HepG2 (cell line): ENCODE results near the gene CFAP69. TPM values are rescaled to one million over a fixed set of nuclear protein-coding genes. Genes with fewer than 3 reads are reported as not detected.
"Not testable (repeated sequence)": the region's sequence is repeated elsewhere in the genome, so short reads cannot be mapped to it uniquely, and the experiment has no call there.

Source experiments
- ATAC-seq: fragments of 200-7000 bp; cut with Tn5 transposase; 3 replicates; pipeline ENCODE4 v1.9.1; 2020; ENCODE audit warnings: mild to moderate bottlenecking, moderate library complexity
- BruUV-seq: library from RNA; stranded (reverse); fragments of 400-500 nt; replicated peaks from 2 replicates; lab custom pipeline; 2021; lab: Mats Ljungman, UMichigan
- CTCF ChIA-PET: fragments of 300-600 bp; formaldehyde crosslinking; extraction: SDS; loops from one replicate; lab custom pipeline; 2021; ENCODE audit warnings: low total read pairs, inconsistent platforms, low intra/inter-chr PET ratio; lab: Yijun Ruan, JAX
- POLR2A ChIA-PET: fragments of 350-600 bp; sonication (Branson Sonifier 250); formaldehyde crosslinking; loops from one replicate; lab custom pipeline; 2020; ENCODE audit warnings: antibody characterized with exemption, inconsistent platforms; lab: Yijun Ruan, JAX
- DNase-seq: peaks from one replicate; pipeline ENCODE4 v3.0.0-alpha.2; 2015; ENCODE audit warnings: low spot score
- FAIRE-seq: peaks from 3 replicates; lab custom pipeline; 2011; peaks lifted over from hg19 to GRCh38; lab: Jason Lieb, UNC
- H2AFZ ChIP-seq: one replicate; pipeline ENCODE4 v1.6.1; 2011; ENCODE audit warnings: low read length, inconsistent platforms
- H3K27ac ChIP-seq: fragments of 300-600 bp; 3 replicates; pipeline ENCODE4 v1.8.0; 2011; ENCODE audit warnings: mixed run types, mild to moderate bottlenecking, mixed read lengths, low read length, inconsistent platforms; ENCODE audit not compliant: insufficient read depth; ENCODE audit errors: extremely low read length
- H3K27me3 ChIP-seq, 2 experiments: fragments of 200-600 bp in 1 of 2; 2 replicates in 1 of 2; 3 replicates in 1 of 2; pipeline versions ENCODE4 v1.6.0 to v1.8.0; 2011; ENCODE audit warnings: low read length in 2 of 2, mild to moderate bottlenecking in 2 of 2, moderate library complexity in 2 of 2, inconsistent platforms in 1 of 2; ENCODE audit not compliant: insufficient read depth in 2 of 2, control insufficient read depth in 1 of 2
- H3K36me3 ChIP-seq, 2 experiments: fragments of 200-600 bp in 1 of 2; replicated peaks in 1 of 2; 2 replicates in 1 of 2; 3 replicates in 1 of 2; pipeline versions ENCODE4 v1.5.1 to v1.8.0; 2011; ENCODE audit warnings: low read length in 2 of 2, inconsistent platforms in 1 of 2; ENCODE audit not compliant: insufficient read depth in 2 of 2, control insufficient read depth in 1 of 2
- H3K4me1 ChIP-seq: 2 replicates; pipeline ENCODE4 v1.5.1; 2012; ENCODE audit warnings: low read length, inconsistent platforms; ENCODE audit not compliant: insufficient read depth
- H3K4me2 ChIP-seq: 2 replicates; pipeline ENCODE4 v1.6.0; 2011; ENCODE audit warnings: low read depth, low read length, inconsistent platforms
- H3K4me3 ChIP-seq, 3 experiments: fragments of 200-600 bp in 1 of 3; sonication (generic), shearing (Covaris generic) in 1 of 3; replicated peaks in 1 of 3; 2 replicates each; pipeline ENCODE4 v1.5.1; 2011 to 2016; ENCODE audit warnings: low read length in 3 of 3, inconsistent platforms in 2 of 3, low read depth in 2 of 3, mild to moderate bottlenecking in 2 of 3, control low read depth in 1 of 3, mixed read lengths in 1 of 3; ENCODE audit not compliant: insufficient read depth in 1 of 3
- H3K79me2 ChIP-seq: one replicate; pipeline ENCODE4 v1.6.1; 2011; ENCODE audit warnings: low read length, inconsistent platforms; ENCODE audit not compliant: insufficient read depth
- H3K9ac ChIP-seq: 2 replicates; pipeline ENCODE4 v1.6.0; 2011; ENCODE audit warnings: mild to moderate bottlenecking, low read depth, low read length, inconsistent platforms; ENCODE audit not compliant: insufficient read depth
- H3K9me3 ChIP-seq: 2 replicates; pipeline ENCODE4 v1.5.1; 2012; ENCODE audit warnings: mild to moderate bottlenecking, low read length
- H4K20me1 ChIP-seq: 2 replicates; pipeline ENCODE4 v1.6.0; 2011; ENCODE audit warnings: inconsistent platforms, mild to moderate bottlenecking, low read length, moderate library complexity; ENCODE audit not compliant: insufficient read depth
- FOXC1 ChIP-seq: sonication (generic); formaldehyde crosslinking; IDR thresholded peaks from 2 replicates; pipeline ENCODE4 v1.8.0; 2022; ENCODE audit warnings: mild to moderate bottlenecking, missing genetic modification reagents, borderline replicate concordance
- NFYB ChIP-seq: sonication (generic); formaldehyde crosslinking; IDR thresholded peaks from 2 replicates; pipeline ENCODE4 v1.4.0; 2020; ENCODE audit warnings: missing genetic modification reagents
- NFYC ChIP-seq: IDR thresholded peaks from 2 replicates; pipeline ENCODE4 v1.6.1; 2016; ENCODE audit warnings: missing genetic modification reagents, missing compliant biosample characterization
- PAXIP1 ChIP-seq: sonication (generic); formaldehyde crosslinking; conservative IDR thresholded peaks from 2 replicates; pipeline ENCODE4 v1.4.0; 2020; ENCODE audit warnings: mild to moderate bottlenecking, missing genetic modification reagents, moderate library complexity
- SOX5 ChIP-seq: IDR thresholded peaks from 2 replicates; pipeline ENCODE4 v1.6.1; 2016; ENCODE audit warnings: borderline replicate concordance
- TSC22D2 ChIP-seq: sonication (generic); formaldehyde crosslinking; IDR thresholded peaks from 2 replicates; pipeline ENCODE4 v1.5.1; 2020; ENCODE audit warnings: missing genetic modification reagents, mild to moderate bottlenecking, borderline replicate concordance
- YEATS2 ChIP-seq: sonication (generic); formaldehyde crosslinking; IDR thresholded peaks from 2 replicates; pipeline ENCODE4 v1.4.0; 2020; ENCODE audit warnings: missing genetic modification reagents, borderline replicate concordance
- ZBTB43 ChIP-seq: sonication (generic); formaldehyde crosslinking; conservative IDR thresholded peaks from 2 replicates; pipeline ENCODE4 v1.4.0; 2020; ENCODE audit warnings: missing genetic modification reagents
- ZMYM4 ChIP-seq: sonication (generic); formaldehyde crosslinking; IDR thresholded peaks from 2 replicates; pipeline ENCODE4 v1.8.1; 2023; ENCODE audit warnings: mild to moderate bottlenecking, missing genetic modification reagents
- ZNF496 ChIP-seq: sonication (generic); formaldehyde crosslinking; IDR thresholded peaks from 2 replicates; pipeline ENCODE4 v1.8.1; 2023; ENCODE audit warnings: mild to moderate bottlenecking, moderate library complexity, missing genetic modification reagents; ENCODE audit not compliant: insufficient replicate concordance
- ZNF567 ChIP-seq: sonication (generic); formaldehyde crosslinking; IDR thresholded peaks from 2 replicates; pipeline ENCODE4 v1.8.1; 2023; ENCODE audit warnings: mild to moderate bottlenecking, missing genetic modification reagents, borderline replicate concordance
- WGBS: methylation state at CpG from one replicate; pipeline ENCODE4 v1.1.6; 2017; ENCODE audit warnings: low lambda C conversion rate; 5-methylcytosine and 5-hydroxymethylcytosine counted together
- in situ Hi-C: cut with HindIII; loops from 2 replicates; pipeline ENCODE4 v1.10.0; 2017; ENCODE audit warnings: low pct_unique_long_range_greater_than_20kb; ENCODE audit not compliant: extremely low pct_ligation_motif_present
- intact Hi-C: fragments of 100-400 bp; cut with micrococcal nuclease; formaldehyde crosslinking; loops from one replicate; pipeline ENCODE4 v1.10.0; 2022; ENCODE audit not compliant: unreplicated experiment
- polyA plus RNA-seq, 8 experiments: library from polyadenylated mRNA; depleted of rRNA in 3 of 8; stranded (reverse) in 7 of 8; unstranded in 1 of 8; fragments of >200 nt; fragmentation: Illumina TruSeq in 4 of 8; extraction: Trizol in 4 of 8; gene quantifications; 2 replicates each; pipeline versions ENCODE4 v1.2.1 to v1.2.3, GENCODE V29; 2011 to 2016; ENCODE audit warnings: low read depth in 4 of 8, missing spikeins in 1 of 8, mixed read lengths in 1 of 8; ENCODE audit not compliant: insufficient read depth in 1 of 8
- total RNA-seq, 5 experiments: library from RNA; depleted of rRNA; stranded (reverse); fragments of >200 nt; fragmentation: Illumina TruSeq; extraction: Trizol; gene quantifications; 2 replicates each; pipeline ENCODE4 v1.2.3, GENCODE V29; 2016; ENCODE audit warnings: low read depth in 1 of 5

The CFAP69 gene
- total and polyA plus RNA-seq, 2 of the 13 experiments (the other 11 are each of a cell fraction or from before 2014, with no cell fraction given): 2.2 to 4.0 TPM

GRCh38 chr7:90334193-90334843, 89.3 kb downstream of the CFAP69 start (continued):
- TF ChIP-seq TSC22D2 (CRISPR knock-in tag): no peak

DNA sequence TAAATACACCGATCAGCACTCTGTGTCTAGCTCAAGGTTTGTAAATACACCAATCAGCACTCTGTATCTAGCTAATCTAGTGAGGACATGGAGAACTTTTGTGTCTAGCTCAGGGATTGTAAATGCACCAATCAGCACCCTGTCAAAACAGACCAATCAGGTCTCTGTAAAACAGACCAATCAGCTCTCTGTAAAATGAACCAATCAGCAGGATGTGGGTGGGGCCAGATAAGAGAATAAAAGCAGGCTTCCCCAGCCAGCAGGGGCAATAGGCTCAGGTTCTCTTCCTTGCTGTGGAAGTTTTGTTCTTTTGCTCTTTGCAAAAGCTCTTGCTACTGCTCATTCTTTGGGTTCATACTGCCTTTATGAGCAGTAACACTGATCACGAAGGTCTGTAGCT, 90.0 kb downstream of the CFAP69 start:
- CTCF ChIA-PET, H3K4me3 ChIP-seq, DNase-seq, FAIRE-seq, H3K79me2 ChIP-seq, intact Hi-C loops, H4K20me1 ChIP-seq, H3K36me3 ChIP-seq, H3K27me3 ChIP-seq, BruUV-seq, POLR2A ChIA-PET, ATAC-seq, H3K9ac ChIP-seq, in situ Hi-C loops, H3K9me3 ChIP-seq, H3K4me2 ChIP-seq, H3K4me1 ChIP-seq, H3K27ac ChIP-seq: not testable (repeated sequence)
- TF ChIP-seq NFYC: peak; percentile 58; the same call in 1 of the 2 replicates
- peak; percentile 60 for TF ChIP-seq NFYB
- TF ChIP-seq ZMYM4 (CRISPR knock-in tag): 0 out of 2 replicates have a peak, but pooled peaks have one; percentile 22
- 47% methylated on average over 2 of the region's 2 CpGs for WGBS
- peak overlapping the region; percentile 63 for H2AFZ ChIP-seq

GRCh38 chr7:90337106-90337505, 92.1 kb downstream of the CFAP69 start:
- Histone ChIP-seq H4K20me1 (no peaks in the 10 kb centered on the region), H3K27me3 (no peaks in the 10 kb centered on the region), H3K4me3 (no peak overlapping the region), H3K4me2 (no peak overlapping the region), H3K4me1 (no peaks in the 10 kb centered on the region), H3K79me2 (no peaks in the 10 kb centered on the region), H3K9ac (no peak overlapping the region), H3K9me3 (no peaks in the 10 kb centered on the region), H2AFZ (no peak overlapping the region), H3K36me3 (no peaks in the 10 kb centered on the region), H3K27ac (no peak overlapping the region)
- TF ChIP-seq PAXIP1 (CRISPR knock-in tag) (no peak), YEATS2 (CRISPR knock-in tag) (no peak), ZBTB43 (CRISPR knock-in tag) (no peak), ZNF496 (no peak), FOXC1 (CRISPR knock-in tag) (no peak), ZNF567 (CRISPR knock-in tag) (no peak), SOX5 (CRISPR knock-in tag) (no peak)
- CTCF ChIA-PET: no interaction called here
- POLR2A ChIA-PET: interaction anchor here (1.0 kb wide), 1 partner anchor 9 kb away, joined by 3 read pairs; no protein-coding TSS in a partner anchor
- ATAC-seq (no peak), FAIRE-seq (no peak), DNase-seq (no peak)
- no TSS peak for BruUV-seq
- in situ Hi-C loops: no loop called here
- intact Hi-C loops: no loop called here
